ENCODE measurements around the gene ATL1. TPM values are rescaled to one million over a fixed set of nuclear protein-coding genes. Genes with fewer than 3 reads are reported as not detected.

Gene ATL1
- total and polyA plus RNA-seq, 2 of the 13 experiments (the other 11 are each of a cell fraction or from before 2014, with no cell fraction given): 0.60 to 0.65 TPM

DNA sequence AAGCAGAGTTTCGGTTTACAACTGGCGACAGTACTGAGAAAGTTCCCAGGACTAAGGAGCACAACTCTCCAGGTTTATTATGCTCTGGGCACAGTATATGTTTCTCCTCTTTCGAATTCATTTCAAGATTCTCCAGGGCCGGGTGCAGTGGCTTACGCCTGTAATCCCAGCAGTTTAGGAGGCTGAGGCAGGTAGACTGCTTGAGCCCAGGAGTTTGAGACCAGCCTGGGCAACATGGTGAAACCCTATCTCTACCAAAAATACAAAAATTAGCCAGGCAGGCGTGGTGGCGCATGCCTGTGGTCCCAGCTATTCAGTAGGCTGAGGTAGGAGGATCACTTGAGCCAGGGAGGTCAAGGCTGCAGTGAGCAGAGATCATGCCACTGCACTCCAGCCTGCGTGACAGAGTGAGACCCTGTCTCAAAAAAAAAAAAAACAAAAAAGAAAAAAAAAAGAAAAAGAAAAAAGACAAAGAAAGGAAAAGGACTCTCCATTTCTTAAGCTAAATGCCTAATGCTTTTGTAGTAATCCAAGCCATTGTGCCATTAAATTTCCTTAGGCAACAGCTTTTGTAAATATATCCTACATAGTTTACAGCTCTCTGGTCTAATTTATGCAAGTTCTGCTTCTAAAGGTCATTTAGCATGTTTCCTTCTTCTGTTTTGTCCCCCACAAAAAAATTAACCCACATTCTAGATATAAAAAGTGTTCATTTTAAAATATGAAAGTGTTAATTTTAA, 34.8 kb downstream of the ATL1 start:
- POLR2A ChIA-PET: interaction anchor here (1.3 kb wide), 1 partner anchor 74 kb away, joined by 4 read pairs; the partner anchor contains the start of gene SAV1
- peak overlapping the region; percentile 38 for H3K27ac ChIP-seq (ENCODE audit: extremely low read length, insufficient read depth, low read length)
- H4K20me1 ChIP-seq (ENCODE audit: insufficient read depth, low read length): no peaks in the 10 kb centered on the region
- no peaks in the 10 kb centered on the region for H3K36me3 ChIP-seq (replicated peaks in 1 of 2; ENCODE audit: control insufficient read depth in 1 of 2, insufficient read depth in 2 of 2, low read length in 2 of 2)
- H3K4me2 ChIP-seq (ENCODE audit: low read depth, low read length): peak overlapping the region; percentile 23
- H3K9me3 ChIP-seq (ENCODE audit: low read length): no peaks in the 10 kb centered on the region
- H2AFZ ChIP-seq (ENCODE audit: low read length): no peak overlapping the region
- DNase-seq (ENCODE audit: low spot score) (peak; percentile 12), FAIRE-seq (peak; percentile 21), ATAC-seq (peak; percentile 82)
- H3K79me2 ChIP-seq (ENCODE audit: insufficient read depth, low read length): no peaks in the 10 kb centered on the region
- no peak overlapping the region for H3K4me3 ChIP-seq (replicated peaks in 1 of 3; ENCODE audit: insufficient read depth in 1 of 3, low read depth in 2 of 3, low read length in 3 of 3)
- intact Hi-C loops (cut with micrococcal nuclease; ENCODE audit: unreplicated experiment): no loop called here
- H3K9ac ChIP-seq (ENCODE audit: insufficient read depth, low read depth, low read length): no peak overlapping the region
- no TSS peak for BruUV-seq (replicated peaks)
- H3K27me3 ChIP-seq (ENCODE audit: control insufficient read depth in 1 of 2, insufficient read depth in 2 of 2, low read length in 2 of 2): no peaks in the 10 kb centered on the region
- peaks cover 18% of the 10 kb centered on the region for H3K4me1 ChIP-seq (ENCODE audit: insufficient read depth, low read length)
- WGBS (ENCODE audit: low lambda C conversion rate): 54% methylated on average over 8 of the region's 8 CpGs
- in situ Hi-C loops (cut with HindIII; ENCODE audit: extremely low pct_ligation_motif_present, low pct_unique_long_range_greater_than_20kb): no loop called here
- CTCF ChIA-PET (ENCODE audit: low intra/inter-chr PET ratio, low total read pairs): no interaction called here
- TF ChIP-seq GATAD1 (CRISPR knock-in tag; IDR thresholded peaks at IDR 0.05) (no peak), MAFG (CRISPR knock-in tag; IDR thresholded peaks at IDR 0.05) (no peak), STAT5B (CRISPR knock-in tag; IDR thresholded peaks at IDR 0.05) (no peak), ZNF547 (CRISPR knock-in tag; IDR thresholded peaks at IDR 0.05) (no peak), HHEX (CRISPR knock-in tag; IDR thresholded peaks at IDR 0.05) (no peak), ZFP36L2 (CRISPR knock-in tag; IDR thresholded peaks at IDR 0.05) (no peak), LCORL (IDR thresholded peaks at IDR 0.05) (no peak), LCORL (CRISPR knock-in tag; IDR thresholded peaks at IDR 0.05) (peak; percentile 35; the same call in 1 of the 2 replicates), ZFP37 (CRISPR knock-in tag; IDR thresholded peaks at IDR 0.05; ENCODE audit: borderline replicate concordance) (no peak), PCBP2 (optimal IDR thresholded peaks at IDR 0.05; ENCODE audit: low read depth, low read length, poor library complexity, severe bottlenecking) (no peak), ZNF292 (CRISPR knock-in tag; IDR thresholded peaks at IDR 0.05; ENCODE audit: borderline replicate concordance, low read depth) (peak; percentile 86), ZMYM4 (CRISPR knock-in tag; IDR thresholded peaks at IDR 0.05) (peak; percentile 61; the same call in 1 of the 2 replicates), ZNF644 (CRISPR knock-in tag; IDR thresholded peaks at IDR 0.05; ENCODE audit: low read depth) (0 out of 2 replicates have a peak, but pooled peaks have one; percentile 17), KAT8 (CRISPR knock-in tag; IDR thresholded peaks at IDR 0.05) (no peak), SIX1 (CRISPR knock-in tag; IDR thresholded peaks at IDR 0.05; ENCODE audit: borderline replicate concordance) (0 out of 2 replicates have a peak, but pooled peaks have one; percentile 21), KLF11 (CRISPR knock-in tag; IDR thresholded peaks at IDR 0.05) (no peak)
- TF ChIP-seq, protein P1, sequence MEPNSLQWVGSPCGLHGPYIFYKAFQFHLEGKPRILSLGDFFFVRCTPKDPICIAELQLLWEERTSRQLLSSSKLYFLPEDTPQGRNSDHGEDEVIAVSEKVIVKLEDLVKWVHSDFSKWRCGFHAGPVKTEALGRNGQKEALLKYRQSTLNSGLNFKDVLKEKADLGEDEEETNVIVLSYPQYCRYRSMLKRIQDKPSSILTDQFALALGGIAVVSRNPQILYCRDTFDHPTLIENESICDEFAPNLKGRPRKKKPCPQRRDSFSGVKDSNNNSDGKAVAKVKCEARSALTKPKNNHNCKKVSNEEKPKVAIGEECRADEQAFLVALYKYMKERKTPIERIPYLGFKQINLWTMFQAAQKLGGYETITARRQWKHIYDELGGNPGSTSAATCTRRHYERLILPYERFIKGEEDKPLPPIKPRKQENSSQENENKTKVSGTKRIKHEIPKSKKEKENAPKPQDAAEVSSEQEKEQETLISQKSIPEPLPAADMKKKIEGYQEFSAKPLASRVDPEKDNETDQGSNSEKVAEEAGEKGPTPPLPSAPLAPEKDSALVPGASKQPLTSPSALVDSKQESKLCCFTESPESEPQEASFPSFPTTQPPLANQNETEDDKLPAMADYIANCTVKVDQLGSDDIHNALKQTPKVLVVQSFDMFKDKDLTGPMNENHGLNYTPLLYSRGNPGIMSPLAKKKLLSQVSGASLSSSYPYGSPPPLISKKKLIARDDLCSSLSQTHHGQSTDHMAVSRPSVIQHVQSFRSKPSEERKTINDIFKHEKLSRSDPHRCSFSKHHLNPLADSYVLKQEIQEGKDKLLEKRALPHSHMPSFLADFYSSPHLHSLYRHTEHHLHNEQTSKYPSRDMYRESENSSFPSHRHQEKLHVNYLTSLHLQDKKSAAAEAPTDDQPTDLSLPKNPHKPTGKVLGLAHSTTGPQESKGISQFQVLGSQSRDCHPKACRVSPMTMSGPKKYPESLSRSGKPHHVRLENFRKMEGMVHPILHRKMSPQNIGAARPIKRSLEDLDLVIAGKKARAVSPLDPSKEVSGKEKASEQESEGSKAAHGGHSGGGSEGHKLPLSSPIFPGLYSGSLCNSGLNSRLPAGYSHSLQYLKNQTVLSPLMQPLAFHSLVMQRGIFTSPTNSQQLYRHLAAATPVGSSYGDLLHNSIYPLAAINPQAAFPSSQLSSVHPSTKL (CRISPR knock-in tag; IDR thresholded peaks at IDR 0.05): peak; percentile 53
- TF ChIP-seq, protein P2, sequence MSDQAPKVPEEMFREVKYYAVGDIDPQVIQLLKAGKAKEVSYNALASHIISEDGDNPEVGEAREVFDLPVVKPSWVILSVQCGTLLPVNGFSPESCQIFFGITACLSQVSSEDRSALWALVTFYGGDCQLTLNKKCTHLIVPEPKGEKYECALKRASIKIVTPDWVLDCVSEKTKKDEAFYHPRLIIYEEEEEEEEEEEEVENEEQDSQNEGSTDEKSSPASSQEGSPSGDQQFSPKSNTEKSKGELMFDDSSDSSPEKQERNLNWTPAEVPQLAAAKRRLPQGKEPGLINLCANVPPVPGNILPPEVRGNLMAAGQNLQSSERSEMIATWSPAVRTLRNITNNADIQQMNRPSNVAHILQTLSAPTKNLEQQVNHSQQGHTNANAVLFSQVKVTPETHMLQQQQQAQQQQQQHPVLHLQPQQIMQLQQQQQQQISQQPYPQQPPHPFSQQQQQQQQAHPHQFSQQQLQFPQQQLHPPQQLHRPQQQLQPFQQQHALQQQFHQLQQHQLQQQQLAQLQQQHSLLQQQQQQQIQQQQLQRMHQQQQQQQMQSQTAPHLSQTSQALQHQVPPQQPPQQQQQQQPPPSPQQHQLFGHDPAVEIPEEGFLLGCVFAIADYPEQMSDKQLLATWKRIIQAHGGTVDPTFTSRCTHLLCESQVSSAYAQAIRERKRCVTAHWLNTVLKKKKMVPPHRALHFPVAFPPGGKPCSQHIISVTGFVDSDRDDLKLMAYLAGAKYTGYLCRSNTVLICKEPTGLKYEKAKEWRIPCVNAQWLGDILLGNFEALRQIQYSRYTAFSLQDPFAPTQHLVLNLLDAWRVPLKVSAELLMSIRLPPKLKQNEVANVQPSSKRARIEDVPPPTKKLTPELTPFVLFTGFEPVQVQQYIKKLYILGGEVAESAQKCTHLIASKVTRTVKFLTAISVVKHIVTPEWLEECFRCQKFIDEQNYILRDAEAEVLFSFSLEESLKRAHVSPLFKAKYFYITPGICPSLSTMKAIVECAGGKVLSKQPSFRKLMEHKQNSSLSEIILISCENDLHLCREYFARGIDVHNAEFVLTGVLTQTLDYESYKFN (CRISPR knock-in tag; conservative IDR thresholded peaks at IDR 0.05): peak; percentile 47

Measured in HepG2 (cell line).